ENCODE results near the gene AKAP6. TPM values are rescaled to one million over a fixed set of nuclear protein-coding genes. Genes with fewer than 3 reads are reported as not detected.

The AKAP6 gene
- total and polyA plus RNA-seq, 9 donors, result 25.4 to 87.1 (median 59.6) TPM

DNA sequence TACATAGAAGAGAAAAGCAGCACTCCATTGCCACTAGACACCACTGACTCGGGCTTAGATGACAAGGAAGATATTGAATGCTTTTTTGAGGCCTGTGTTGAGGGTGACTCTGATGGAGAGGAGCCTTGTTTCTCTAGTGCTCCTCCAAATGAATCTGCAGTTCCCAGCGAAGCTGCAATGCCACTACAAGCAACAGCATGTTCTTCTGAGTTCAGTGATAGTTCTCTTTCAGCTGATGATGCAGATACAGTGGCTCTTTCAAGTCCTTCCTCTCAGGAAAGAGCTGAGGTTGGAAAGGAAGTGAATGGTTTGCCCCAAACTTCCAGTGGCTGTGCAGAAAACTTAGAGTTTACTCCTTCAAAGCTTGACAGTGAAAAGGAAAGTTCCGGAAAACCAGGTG lies 495.1 kb downstream of the AKAP6 start:
- Histone ChIP-seq H3K4me1 (ENCODE audit: control insufficient read depth, insufficient read depth, low read length) (peaks cover 18% of the 10 kb centered on the region), H3K36me3 (ENCODE audit: control insufficient read depth, insufficient read depth, low read length) (peaks cover 11% of the 10 kb centered on the region), H3K27ac (ENCODE audit: low read length) (no peak overlapping the region), H3K27me3 (ENCODE audit: control insufficient read depth, insufficient read depth, low read length) (no peaks in the 10 kb centered on the region), H3K4me3 (ENCODE audit: low read length) (no peak overlapping the region), H3K9me3 (replicated peaks; ENCODE audit: control insufficient read depth, low read depth, low read length) (no peaks in the 10 kb centered on the region)
- DNase-seq, result no peak
- 80% methylated on average over 1 of the region's 3 CpGs for WGBS (ENCODE audit: insufficient coverage)

DNA sequence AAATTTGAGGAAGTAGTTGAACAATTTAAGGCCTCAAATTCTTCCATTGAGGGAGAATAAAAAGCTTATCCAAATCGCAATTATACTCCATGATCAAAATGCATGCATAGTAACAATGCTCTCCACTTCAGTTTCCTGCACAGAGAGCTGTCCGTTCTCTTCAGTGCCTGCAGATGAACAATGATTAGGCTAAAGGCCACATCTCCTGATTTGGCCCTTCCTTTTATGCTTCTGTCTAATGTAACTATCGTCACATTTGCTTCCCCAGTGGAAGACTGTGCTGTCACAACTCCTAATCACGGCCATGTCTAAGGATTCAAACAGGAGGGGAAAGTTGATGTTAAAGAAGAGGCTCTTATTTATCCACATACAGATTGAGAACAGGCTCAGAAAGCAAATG lies 496.0 kb downstream of the AKAP6 start:
- Histone ChIP-seq H3K27ac (ENCODE audit: low read length) (no peak overlapping the region), H3K4me1 (ENCODE audit: control insufficient read depth, insufficient read depth, low read length) (peaks cover 14% of the 10 kb centered on the region), H3K36me3 (ENCODE audit: control insufficient read depth, insufficient read depth, low read length) (peaks cover 11% of the 10 kb centered on the region), H3K27me3 (ENCODE audit: control insufficient read depth, insufficient read depth, low read length) (no peaks in the 10 kb centered on the region), H3K9me3 (replicated peaks; ENCODE audit: control insufficient read depth, low read depth, low read length) (no peaks in the 10 kb centered on the region), H3K4me3 (ENCODE audit: low read length) (no peak overlapping the region)
- 59% methylated on average over 2 of the region's 4 CpGs for WGBS (ENCODE audit: insufficient coverage)
- no peak for DNase-seq

DNA sequence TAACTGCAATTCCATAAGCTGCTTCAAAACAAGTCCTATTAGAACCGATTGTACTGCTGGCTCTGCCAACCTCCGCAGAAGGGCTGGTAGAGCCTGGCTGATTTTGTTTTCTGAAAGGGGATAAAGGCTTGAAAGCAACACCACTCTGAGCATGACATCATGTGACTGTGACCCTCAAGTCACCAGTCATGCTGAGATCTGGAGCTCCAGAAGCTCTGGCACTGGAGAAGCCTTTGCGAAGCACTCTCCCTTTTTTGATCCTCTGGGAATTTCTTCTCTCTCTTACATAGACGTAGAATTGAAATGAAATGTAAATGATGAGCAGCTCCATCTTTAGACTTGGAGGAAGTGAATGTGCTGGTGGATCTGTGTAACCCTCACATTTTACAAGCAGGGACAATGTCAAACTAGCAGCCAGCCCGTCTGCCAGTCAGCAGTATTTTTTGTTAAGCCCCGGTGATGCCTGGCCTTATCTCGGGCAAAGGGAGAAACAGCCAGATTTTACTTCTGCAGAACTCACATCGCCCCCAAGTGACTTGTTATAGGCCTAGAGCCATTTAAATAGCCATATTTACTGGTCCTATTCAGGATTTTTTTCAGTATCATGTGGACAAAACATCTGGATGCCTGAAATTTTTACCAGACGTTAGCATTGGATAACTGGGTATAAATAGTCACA lies 497.4 kb downstream of the AKAP6 start:
- Histone ChIP-seq H3K27me3 (ENCODE audit: control insufficient read depth, insufficient read depth, low read length) (no peaks in the 10 kb centered on the region), H3K9me3 (replicated peaks; ENCODE audit: control insufficient read depth, low read depth, low read length) (no peaks in the 10 kb centered on the region), H3K36me3 (ENCODE audit: control insufficient read depth, insufficient read depth, low read length) (peaks cover 11% of the 10 kb centered on the region), H3K4me1 (ENCODE audit: control insufficient read depth, insufficient read depth, low read length) (peaks cover 7% of the 10 kb centered on the region), H3K4me3 (ENCODE audit: low read length) (no peak overlapping the region), H3K27ac (ENCODE audit: low read length) (no peak overlapping the region)
- WGBS (ENCODE audit: insufficient coverage), result 55% methylated on average over 4 of the region's 9 CpGs
- peak; percentile 55 for DNase-seq

DNA sequence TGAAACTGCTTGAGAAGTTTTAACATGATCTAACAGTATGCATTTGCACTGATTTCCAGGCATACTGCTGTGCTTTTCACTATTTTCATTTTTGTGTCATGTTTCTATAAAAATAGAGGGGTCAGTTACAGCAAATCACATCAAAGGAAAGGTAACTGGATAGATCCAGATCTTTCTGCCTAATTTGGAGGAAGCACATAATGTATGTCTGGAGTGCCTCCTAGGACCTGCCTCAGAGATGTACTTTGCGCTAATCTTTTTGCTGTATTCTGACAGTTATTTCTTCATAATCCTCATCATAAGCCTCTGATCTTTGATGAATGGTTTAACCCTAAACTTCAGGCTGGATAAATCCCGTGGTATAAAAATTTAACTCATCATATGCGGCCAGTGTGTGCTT lies 498.4 kb downstream of the AKAP6 start:
- peaks cover 7% of the 10 kb centered on the region for H3K4me1 ChIP-seq (ENCODE audit: control insufficient read depth, insufficient read depth, low read length)
- no peak for DNase-seq
- WGBS (ENCODE audit: insufficient coverage), result no CpG with 5 or more reads among the region's 3 CpGs
- no peaks in the 10 kb centered on the region for H3K9me3 ChIP-seq (replicated peaks; ENCODE audit: control insufficient read depth, low read depth, low read length)
- no peaks in the 10 kb centered on the region for H3K27me3 ChIP-seq (ENCODE audit: control insufficient read depth, insufficient read depth, low read length)
- H3K36me3 ChIP-seq (ENCODE audit: control insufficient read depth, insufficient read depth, low read length), result peaks cover 9% of the 10 kb centered on the region
- no peak overlapping the region for H3K27ac ChIP-seq (ENCODE audit: low read length)
- H3K4me3 ChIP-seq (ENCODE audit: low read length), result no peak overlapping the region

DNA sequence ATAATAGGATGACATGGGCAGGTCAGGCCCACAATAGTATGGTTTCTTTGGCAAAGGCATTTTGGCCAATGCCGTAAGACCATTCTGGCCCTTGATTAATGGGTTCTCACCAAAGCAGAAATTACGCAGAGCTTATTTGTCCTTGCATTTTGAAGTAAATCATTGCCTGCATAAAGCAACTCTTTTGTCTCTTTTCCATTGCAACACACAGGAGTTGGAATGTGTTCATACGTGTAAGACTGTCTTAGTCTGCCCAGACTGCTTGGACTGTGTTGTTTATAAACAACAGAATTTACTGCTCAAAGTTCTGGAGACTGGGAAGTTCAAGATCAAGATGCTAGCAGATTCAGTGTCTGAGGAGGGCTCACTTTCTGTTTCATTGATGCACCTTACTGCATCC lies 506.8 kb downstream of the AKAP6 start:
- no peak overlapping the region for H3K27ac ChIP-seq (ENCODE audit: low read length)
- 88% methylated on average over 1 of the region's 3 CpGs for WGBS (ENCODE audit: insufficient coverage)

DNA sequence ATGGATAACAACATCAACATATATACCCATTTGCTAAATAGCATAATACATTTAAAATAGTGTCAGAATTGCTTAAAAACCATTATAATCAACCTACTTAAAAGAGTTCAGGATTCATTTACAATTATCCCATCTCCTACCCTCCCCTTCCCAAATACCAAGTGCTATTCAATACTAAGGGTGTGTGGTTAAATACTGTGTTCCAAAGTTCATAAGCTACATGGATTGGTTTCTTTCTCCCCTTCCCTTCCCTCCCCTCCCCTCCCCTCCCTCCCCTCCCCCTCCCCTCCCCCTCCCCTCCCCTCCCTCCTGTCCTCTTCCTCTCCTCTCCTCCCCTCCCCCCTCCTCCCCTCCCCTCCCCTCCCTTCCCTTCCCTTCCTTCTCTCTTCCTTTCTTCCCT lies 512.6 kb downstream of the AKAP6 start:
- Histone ChIP-seq H3K9me3 (replicated peaks; ENCODE audit: control insufficient read depth, low read depth, low read length) (no peaks in the 10 kb centered on the region), H3K4me3 (ENCODE audit: low read length) (no peak overlapping the region), H3K4me1 (ENCODE audit: control insufficient read depth, insufficient read depth, low read length) (no peaks in the 10 kb centered on the region), H3K36me3 (ENCODE audit: control insufficient read depth, insufficient read depth, low read length) (no peaks in the 10 kb centered on the region), H3K27ac (ENCODE audit: low read length) (no peak overlapping the region), H3K27me3 (ENCODE audit: control insufficient read depth, insufficient read depth, low read length) (no peaks in the 10 kb centered on the region)
- DNase-seq, result no peak

More for the DNA sequence above, 506.8 kb downstream of the AKAP6 start:
- H3K27me3 ChIP-seq (ENCODE audit: control insufficient read depth, insufficient read depth, low read length), result no peaks in the 10 kb centered on the region
- H3K9me3 ChIP-seq (replicated peaks; ENCODE audit: control insufficient read depth, low read depth, low read length), result no peaks in the 10 kb centered on the region
- no peaks in the 10 kb centered on the region for H3K4me1 ChIP-seq (ENCODE audit: control insufficient read depth, insufficient read depth, low read length)
- DNase-seq, result no peak
- no peaks in the 10 kb centered on the region for H3K36me3 ChIP-seq (ENCODE audit: control insufficient read depth, insufficient read depth, low read length)
- H3K4me3 ChIP-seq (ENCODE audit: low read length), result no peak overlapping the region

DNA sequence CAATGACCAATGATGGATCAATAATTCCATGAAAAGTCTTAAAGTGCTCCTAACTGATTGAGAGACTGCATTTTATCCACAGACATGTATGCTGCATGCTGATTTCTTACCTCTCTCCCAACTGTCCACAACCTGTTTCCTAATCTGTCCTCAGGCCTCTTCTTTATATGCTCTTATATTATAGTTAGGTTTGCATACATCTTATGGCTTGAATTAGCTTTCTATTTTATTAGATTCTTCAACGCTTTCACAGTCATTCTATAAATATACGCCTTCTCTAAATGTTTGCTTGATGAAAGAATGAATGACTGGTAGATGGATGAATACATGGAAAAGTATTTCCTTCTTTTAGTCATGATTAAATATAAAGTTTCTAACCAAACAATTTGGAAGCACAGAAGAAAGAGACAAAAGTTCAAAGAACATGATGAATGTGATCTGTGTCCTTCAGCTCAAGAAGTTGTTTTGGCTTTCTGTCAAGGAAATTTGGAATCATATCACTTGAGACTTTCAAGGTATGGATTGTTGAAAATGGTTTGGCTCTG lies 517.8 kb downstream of the AKAP6 start:
- Histone ChIP-seq H3K9me3 (replicated peaks; ENCODE audit: control insufficient read depth, low read depth, low read length) (peaks cover 2% of the 10 kb centered on the region), H3K4me3 (ENCODE audit: low read length) (no peak overlapping the region), H3K4me1 (ENCODE audit: control insufficient read depth, insufficient read depth, low read length) (no peaks in the 10 kb centered on the region), H3K27ac (ENCODE audit: low read length) (no peak overlapping the region), H3K36me3 (ENCODE audit: control insufficient read depth, insufficient read depth, low read length) (no peaks in the 10 kb centered on the region), H3K27me3 (ENCODE audit: control insufficient read depth, insufficient read depth, low read length) (no peaks in the 10 kb centered on the region)
- WGBS (ENCODE audit: insufficient coverage), result no CpG with 5 or more reads among the region's 2 CpGs
- DNase-seq, result no peak

DNA sequence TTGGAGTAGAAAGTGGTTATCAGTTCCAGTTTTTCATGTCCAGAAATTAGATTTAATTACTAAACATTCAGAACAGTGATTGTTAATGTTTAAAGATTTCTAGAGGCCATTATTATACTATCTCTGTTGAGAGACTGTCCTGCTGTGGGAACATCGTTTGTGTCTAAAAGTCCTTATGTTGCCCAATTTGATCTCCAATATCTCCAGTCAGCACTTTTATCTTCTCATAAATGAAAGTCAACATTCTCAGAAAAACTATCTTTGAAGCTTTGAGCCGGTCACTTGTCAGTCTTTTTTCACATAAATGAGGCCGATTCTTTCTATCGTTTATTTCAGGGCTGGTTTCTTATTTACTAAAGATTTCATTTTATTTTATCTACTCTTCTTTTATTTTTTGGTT lies 518.8 kb downstream of the AKAP6 start:
- no CpG with 5 or more reads among the region's 4 CpGs for WGBS (ENCODE audit: insufficient coverage)

DNA sequence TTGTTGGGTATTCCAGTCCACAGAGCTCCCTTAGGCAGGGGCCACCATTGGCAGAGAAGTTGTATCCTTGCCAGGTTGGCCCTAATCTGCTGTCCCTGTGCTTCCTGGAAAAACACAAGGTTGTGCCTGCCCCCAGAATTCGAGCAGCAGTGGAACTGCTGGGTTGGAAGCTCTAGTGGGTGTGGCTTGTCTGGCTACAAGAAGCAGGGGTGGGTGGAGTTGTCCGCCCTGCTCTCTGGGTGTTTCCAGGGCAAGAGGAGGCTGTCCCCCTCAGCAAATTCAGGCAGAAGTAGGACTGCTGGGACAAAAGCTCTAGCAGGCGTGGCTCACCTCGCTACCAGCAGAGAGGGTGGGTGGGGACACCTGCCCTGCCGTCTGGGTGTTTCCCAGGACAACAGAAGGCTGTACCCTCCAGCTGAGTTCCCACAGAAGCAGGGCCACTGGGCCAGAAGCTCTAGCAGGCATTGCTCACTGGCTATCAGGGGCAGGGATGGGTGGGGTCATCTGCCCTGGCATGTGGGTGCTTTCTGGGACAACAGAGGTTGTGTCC lies 536.8 kb downstream of the AKAP6 start:
- Histone ChIP-seq H3K4me3 (ENCODE audit: low read length) (no peak overlapping the region), H3K36me3 (ENCODE audit: control insufficient read depth, insufficient read depth, low read length) (no peaks in the 10 kb centered on the region), H3K27ac (ENCODE audit: low read length) (no peak overlapping the region), H3K9me3 (replicated peaks; ENCODE audit: control insufficient read depth, low read depth, low read length) (no peaks in the 10 kb centered on the region), H3K27me3 (ENCODE audit: control insufficient read depth, insufficient read depth, low read length) (no peaks in the 10 kb centered on the region), H3K4me1 (ENCODE audit: control insufficient read depth, insufficient read depth, low read length) (no peaks in the 10 kb centered on the region)
- DNase-seq, result no peak
- 75% methylated on average over 5 of the region's 5 CpGs for WGBS (ENCODE audit: insufficient coverage)

More for the DNA sequence above, 518.8 kb downstream of the AKAP6 start:
- no peak for DNase-seq
- H3K4me1 ChIP-seq (ENCODE audit: control insufficient read depth, insufficient read depth, low read length), result no peaks in the 10 kb centered on the region
- no peaks in the 10 kb centered on the region for H3K36me3 ChIP-seq (ENCODE audit: control insufficient read depth, insufficient read depth, low read length)
- peaks cover 2% of the 10 kb centered on the region for H3K9me3 ChIP-seq (replicated peaks; ENCODE audit: control insufficient read depth, low read depth, low read length)
- no peaks in the 10 kb centered on the region for H3K27me3 ChIP-seq (ENCODE audit: control insufficient read depth, insufficient read depth, low read length)
- no peak overlapping the region for H3K4me3 ChIP-seq (ENCODE audit: low read length)
- H3K27ac ChIP-seq (ENCODE audit: low read length), result no peak overlapping the region

DNA sequence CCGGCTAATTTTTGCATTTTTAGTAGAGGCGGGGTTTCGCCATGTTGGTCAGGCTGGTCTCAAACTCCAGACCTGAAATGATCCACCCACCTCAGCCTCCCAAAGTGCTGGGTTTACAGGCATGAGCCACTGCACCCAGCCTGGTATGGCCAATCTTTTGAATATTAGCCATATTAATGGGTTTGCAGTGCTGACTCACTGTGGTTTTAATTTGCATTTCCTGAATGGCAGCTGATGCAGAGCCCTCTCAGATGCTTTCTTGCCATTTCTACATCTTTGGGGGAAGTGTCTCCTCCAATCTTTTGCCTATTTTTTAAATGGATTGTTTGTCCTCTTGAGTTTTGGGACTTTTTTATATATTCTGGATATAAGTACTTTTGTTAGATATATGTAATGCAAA lies 554.1 kb downstream of the AKAP6 start:
- Histone ChIP-seq H3K27ac (ENCODE audit: low read length) (no peak overlapping the region), H3K4me3 (ENCODE audit: low read length) (no peak overlapping the region), H3K9me3 (replicated peaks; ENCODE audit: control insufficient read depth, low read depth, low read length) (no peaks in the 10 kb centered on the region), H3K4me1 (ENCODE audit: control insufficient read depth, insufficient read depth, low read length) (no peaks in the 10 kb centered on the region), H3K27me3 (ENCODE audit: control insufficient read depth, insufficient read depth, low read length) (no peaks in the 10 kb centered on the region), H3K36me3 (ENCODE audit: control insufficient read depth, insufficient read depth, low read length) (no peaks in the 10 kb centered on the region)
- no peak for DNase-seq
- 83% methylated on average over 1 of the region's 3 CpGs for WGBS (ENCODE audit: insufficient coverage)

Data from muscle of leg (tissue), 11 donors.